HEK293T (cell line): ENCODE results near the gene CDK14.

Experiments used
- ARNT ChIP-seq: fragments of 450-650 bp; IDR thresholded peaks from 2 replicates; pipeline ENCODE4 v1.6.1; 2017; ENCODE audit warnings: mild to moderate bottlenecking
- BHLHE40 ChIP-seq: fragments of 450-650 bp; IDR thresholded peaks from 2 replicates; pipeline ENCODE4 v1.6.1; 2016; ENCODE audit warnings: mild to moderate bottlenecking, moderate library complexity, borderline replicate concordance
- FOXK2 ChIP-seq: fragments of 450-650 bp; IDR thresholded peaks from 2 replicates; pipeline ENCODE4 v1.6.1; 2016; ENCODE audit warnings: mild to moderate bottlenecking
- FOXM1 ChIP-seq: fragments of 450-650 bp; IDR thresholded peaks from 2 replicates; pipeline ENCODE4 v1.6.1; 2017; ENCODE audit warnings: mild to moderate bottlenecking, borderline replicate concordance
- HDGF ChIP-seq: fragments of 450-650 bp; IDR thresholded peaks from 2 replicates; pipeline ENCODE4 v1.6.1; 2017; ENCODE audit warnings: antibody characterized with exemption, borderline replicate concordance
- LEF1 ChIP-seq: fragments of 450-650 bp; IDR thresholded peaks from 2 replicates; pipeline ENCODE4 v1.6.1; 2017; ENCODE audit warnings: mild to moderate bottlenecking, borderline replicate concordance
- NFRKB ChIP-seq: fragments of 450-650 bp; IDR thresholded peaks from 2 replicates; pipeline ENCODE4 v1.6.1; 2016; ENCODE audit warnings: mild to moderate bottlenecking, moderate library complexity
- SP1 ChIP-seq: fragments of 450-650 bp; IDR thresholded peaks from 2 replicates; pipeline ENCODE4 v1.6.1; 2017
- SUZ12 ChIP-seq: fragments of 450-650 bp; IDR thresholded peaks from 2 replicates; pipeline ENCODE4 v1.6.1; 2016; ENCODE audit warnings: mild to moderate bottlenecking
- TARDBP ChIP-seq: fragments of 450-650 bp; IDR thresholded peaks from 2 replicates; pipeline ENCODE4 v1.6.1; 2016
- ZNF384 ChIP-seq: fragments of 450-650 bp; IDR thresholded peaks from 2 replicates; pipeline ENCODE4 v1.6.1; 2016

DNA sequence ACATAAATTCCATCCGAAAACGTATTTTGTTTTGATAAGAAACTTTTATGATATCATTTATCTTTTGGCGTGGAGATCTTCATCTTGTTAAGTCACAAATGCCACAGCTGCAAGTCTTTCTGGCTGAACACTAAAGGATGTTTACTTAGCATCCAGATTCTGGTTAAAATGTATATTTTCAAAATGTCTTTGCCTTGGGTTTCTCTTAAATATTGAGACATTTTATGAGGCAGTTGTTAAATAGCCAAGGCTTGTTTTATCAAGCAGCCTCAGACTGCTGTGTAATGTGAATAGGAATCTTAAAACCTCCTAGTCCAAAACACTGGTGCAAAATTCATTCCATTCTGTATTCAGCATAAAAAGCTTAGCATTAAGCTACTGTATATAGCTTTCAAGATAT lies 531.8 kb downstream of the CDK14 start:
- TF ChIP-seq NFRKB (no peak), BHLHE40 (no peak), ARNT (no peak), SP1 (no peak), TARDBP (no peak), HDGF (no peak), FOXM1 (no peak), LEF1 (no peak), ZNF384 (no peak), SUZ12 (no peak), FOXK2 (no peak)
